ENCODE measurements around the gene RBM42.

The RBM42 gene

GRCh38 chr19:35655600-35655999, 26.8 kb downstream of the RBM42 start:
- Histone ChIP-seq H3K9me2 (ENCODE audit: low read depth, low read length) (no peaks in the 10 kb centered on the region), H2AFZ (ENCODE audit: low read length) (no peak overlapping the region), H3K4me3 (ENCODE audit: low read depth, low read length, poor library complexity, severe bottlenecking) (no peak overlapping the region), H3K4me1 (ENCODE audit: insufficient read depth, low read length, severe bottlenecking) (no peaks in the 10 kb centered on the region), H3K9me3 (ENCODE audit: low read length) (no peaks in the 10 kb centered on the region), H4K20me1 (ENCODE audit: insufficient read depth, low read length) (no peaks in the 10 kb centered on the region), H3K27ac (ENCODE audit: low read depth, low read length, poor library complexity, severe bottlenecking) (no peak overlapping the region), H3K4me2 (ENCODE audit: low read length) (no peak overlapping the region), H3F3A (ENCODE audit: insufficient read depth, low read length) (no peaks in the 10 kb centered on the region), H3K79me2 (ENCODE audit: insufficient read depth, low read length) (0 out of 2 replicates have a peak, but pooled peaks cover 2% of the 10 kb centered on the region), H3K36me3 (ENCODE audit: insufficient read depth, low read length) (peaks cover 73% of the 10 kb centered on the region), H3K9ac (ENCODE audit: low read length) (no peak overlapping the region), H3K27me3 (ENCODE audit: insufficient read depth, low read length) (no peaks in the 10 kb centered on the region)
- TF ChIP-seq CTCF (IDR thresholded peaks at IDR 0.05; ENCODE audit: low read length) = no peak

- H3K27ac ChIP-seq (ENCODE audit: low read depth, low read length, poor library complexity, severe bottlenecking) = no peak overlapping the region
- no peaks in the 10 kb centered on the region for H3K79me2 ChIP-seq (ENCODE audit: insufficient read depth, low read length)
- H2AFZ ChIP-seq (ENCODE audit: low read length) = no peak overlapping the region
- no peaks in the 10 kb centered on the region for H3K9me3 ChIP-seq (ENCODE audit: low read length)
- H3K27me3 ChIP-seq (ENCODE audit: insufficient read depth, low read length) = no peaks in the 10 kb centered on the region
- TF ChIP-seq CTCF (IDR thresholded peaks at IDR 0.05; ENCODE audit: low read length) (no peak), EZH2 (IDR thresholded peaks at IDR 0.05; ENCODE audit: borderline replicate concordance, low read length) (no peak)
- peaks cover 69% of the 10 kb centered on the region for H3K36me3 ChIP-seq (ENCODE audit: insufficient read depth, low read length)
- H4K20me1 ChIP-seq (ENCODE audit: insufficient read depth, low read length) = no peaks in the 10 kb centered on the region
- no peaks in the 10 kb centered on the region for H3F3A ChIP-seq (ENCODE audit: insufficient read depth, low read length)
- no peak overlapping the region for H3K4me3 ChIP-seq (ENCODE audit: low read depth, low read length, poor library complexity, severe bottlenecking)
- no peaks in the 10 kb centered on the region for H3K9me2 ChIP-seq (ENCODE audit: low read depth, low read length)
- H3K4me2 ChIP-seq (ENCODE audit: low read length) = no peak overlapping the region
- H3K4me1 ChIP-seq (ENCODE audit: insufficient read depth, low read length, severe bottlenecking) = no peaks in the 10 kb centered on the region
- H3K9ac ChIP-seq (ENCODE audit: low read length) = no peak overlapping the region
Observed at GRCh38 chr19:35656700-35657099, 27.9 kb downstream of the RBM42 start.

- peaks cover 62% of the 10 kb centered on the region for H3K36me3 ChIP-seq (ENCODE audit: insufficient read depth, low read length)
- no peak overlapping the region for H3K9ac ChIP-seq (ENCODE audit: low read length)
- H3K4me2 ChIP-seq (ENCODE audit: low read length) = no peak overlapping the region
- no peaks in the 10 kb centered on the region for H3K9me3 ChIP-seq (ENCODE audit: low read length)
- no peaks in the 10 kb centered on the region for H3F3A ChIP-seq (ENCODE audit: insufficient read depth, low read length)
- H3K4me3 ChIP-seq (ENCODE audit: low read depth, low read length, poor library complexity, severe bottlenecking) = no peak overlapping the region
- H3K27me3 ChIP-seq (ENCODE audit: insufficient read depth, low read length) = no peaks in the 10 kb centered on the region
- H3K79me2 ChIP-seq (ENCODE audit: insufficient read depth, low read length) = no peaks in the 10 kb centered on the region
- no peak for TF ChIP-seq CTCF (IDR thresholded peaks at IDR 0.05; ENCODE audit: low read length)
- TF ChIP-seq EZH2 (IDR thresholded peaks at IDR 0.05; ENCODE audit: borderline replicate concordance, low read length) = no peak
- H3K4me1 ChIP-seq (ENCODE audit: insufficient read depth, low read length, severe bottlenecking) = no peaks in the 10 kb centered on the region
- H2AFZ ChIP-seq (ENCODE audit: low read length) = no peak overlapping the region
- H3K27ac ChIP-seq (ENCODE audit: low read depth, low read length, poor library complexity, severe bottlenecking) = no peak overlapping the region
- no peaks in the 10 kb centered on the region for H4K20me1 ChIP-seq (ENCODE audit: insufficient read depth, low read length)
- H3K9me2 ChIP-seq (ENCODE audit: low read depth, low read length) = no peaks in the 10 kb centered on the region
Observed at GRCh38 chr19:35657904-35658700, 29.3 kb downstream of the RBM42 start.

Measured in OCI-LY1 (cell line).